H9 (cell line): ENCODE results near the gene LOXL1. TPM values are rescaled to one million over a fixed set of nuclear protein-coding genes. Genes with fewer than 3 reads are reported as not detected.

ENCODE experiments used
- DNase-seq: peaks from one replicate; pipeline ENCODE4 v3.0.0-alpha.2; 2017
- H2AFZ ChIP-seq: one replicate; pipeline ENCODE4 v1.6.1; 2013; ENCODE audit warnings: mild to moderate bottlenecking, low read length, control low read depth, moderate library complexity
- H2AK5ac ChIP-seq: 2 replicates; pipeline ENCODE4 v1.6.1; 2013; ENCODE audit warnings: low read length, control low read depth, mixed read lengths; ENCODE audit not compliant: insufficient read length
- H2BK120ac ChIP-seq: one replicate; pipeline ENCODE4 v1.6.1; 2013; ENCODE audit warnings: low read depth, mild to moderate bottlenecking, low read length, control low read depth, inconsistent platforms; ENCODE audit not compliant: poor library complexity, severe bottlenecking
- H2BK12ac ChIP-seq: 2 replicates; pipeline ENCODE4 v1.6.1; 2013; ENCODE audit warnings: low read length, control low read depth, mixed read lengths, low read depth; ENCODE audit not compliant: insufficient read length
- H2BK15ac ChIP-seq: 2 replicates; pipeline ENCODE4 v1.6.1; 2013; ENCODE audit warnings: low read depth, low read length, control low read depth
- H2BK20ac ChIP-seq: one replicate; pipeline ENCODE4 v1.6.1; 2013; ENCODE audit warnings: low read depth, mild to moderate bottlenecking, low read length, control low read depth, inconsistent platforms; ENCODE audit not compliant: poor library complexity, severe bottlenecking
- H2BK5ac ChIP-seq: 2 replicates; pipeline ENCODE4 v1.6.1; 2013; ENCODE audit warnings: low read length, control low read depth, mixed read lengths; ENCODE audit not compliant: insufficient read length
- H3K14ac ChIP-seq: 2 replicates; pipeline ENCODE4 v1.6.1; 2013; ENCODE audit warnings: low read length, control low read depth; ENCODE audit not compliant: insufficient read depth
- H3K18ac ChIP-seq: 2 replicates; pipeline ENCODE4 v1.6.1; 2013; ENCODE audit warnings: low read depth, mild to moderate bottlenecking, mixed read lengths, low read length, control low read depth; ENCODE audit not compliant: insufficient read length
- H3K23ac ChIP-seq: 2 replicates; pipeline ENCODE4 v1.6.1; 2013; ENCODE audit warnings: low read length, control low read depth, mixed read lengths, low read depth; ENCODE audit not compliant: insufficient read length
- H3K23me2 ChIP-seq: 2 replicates; pipeline ENCODE4 v1.6.1; 2013; ENCODE audit warnings: low read depth, mild to moderate bottlenecking, mixed read lengths, low read length, control low read depth; ENCODE audit not compliant: insufficient read length, poor library complexity, severe bottlenecking
- H3K27ac ChIP-seq: 2 replicates; pipeline ENCODE4 v1.5.1; 2013; ENCODE audit warnings: low read length, control low read depth, mixed read lengths, low read depth; ENCODE audit not compliant: insufficient read length
- H3K27me3 ChIP-seq: 2 replicates; pipeline ENCODE4 v1.6.1; 2013; ENCODE audit warnings: low read length, control low read depth, inconsistent platforms; ENCODE audit not compliant: insufficient read depth
- H3K4ac ChIP-seq: 2 replicates; pipeline ENCODE4 v1.6.1; 2013; ENCODE audit warnings: low read depth, mild to moderate bottlenecking, control low read depth, inconsistent platforms, low read length, moderate library complexity
- H3K4me1 ChIP-seq: 2 replicates; pipeline ENCODE4 v1.6.1; 2013; ENCODE audit warnings: low read length, control low read depth, inconsistent platforms; ENCODE audit not compliant: insufficient read depth
- H3K4me2 ChIP-seq: 2 replicates; pipeline ENCODE4 v1.6.1; 2013; ENCODE audit warnings: low read length, control low read depth, mixed read lengths; ENCODE audit not compliant: insufficient read length, insufficient read depth
- H3K56ac ChIP-seq: 2 replicates; pipeline ENCODE4 v1.6.1; 2013; ENCODE audit warnings: low read depth, mild to moderate bottlenecking, mixed read lengths, low read length, control low read depth; ENCODE audit not compliant: insufficient read length
- H3K79me1 ChIP-seq: 2 replicates; pipeline ENCODE4 v1.6.1; 2013; ENCODE audit warnings: low read depth, mild to moderate bottlenecking, moderate library complexity, low read length, control low read depth, inconsistent platforms; ENCODE audit not compliant: insufficient read depth, poor library complexity, severe bottlenecking
- H3K79me2 ChIP-seq: 2 replicates; pipeline ENCODE4 v1.6.1; 2013; ENCODE audit warnings: low read length, control low read depth, inconsistent platforms; ENCODE audit not compliant: insufficient read depth
- H3K9ac ChIP-seq: 2 replicates; pipeline ENCODE4 v1.6.1; 2013; ENCODE audit warnings: low read length, control low read depth, mixed read lengths; ENCODE audit not compliant: insufficient read length; ENCODE audit errors: extremely low read depth
- H3K9me3 ChIP-seq: one replicate; pipeline ENCODE4 v1.6.1; 2013; ENCODE audit warnings: low read depth, low read length, inconsistent platforms; ENCODE audit not compliant: control insufficient read depth
- H3T11ph ChIP-seq: one replicate; pipeline ENCODE4 v1.6.1; 2013; ENCODE audit warnings: mild to moderate bottlenecking, low read length, control low read depth, inconsistent platforms
- H4K20me1 ChIP-seq: one replicate; pipeline ENCODE4 v1.6.1; 2013; ENCODE audit not compliant: control insufficient read depth, insufficient read length, insufficient read depth
- H4K5ac ChIP-seq: 2 replicates; pipeline ENCODE4 v1.6.1; 2013; ENCODE audit warnings: low read depth, mild to moderate bottlenecking, mixed read lengths, low read length, control low read depth; ENCODE audit not compliant: insufficient read length
- H4K8ac ChIP-seq: replicated peaks from 2 replicates; pipeline ENCODE4 v1.6.1; 2013; ENCODE audit warnings: low read length, control low read depth, mixed read lengths, low read depth; ENCODE audit not compliant: insufficient read length
- H4K91ac ChIP-seq: 2 replicates; pipeline ENCODE4 v1.6.1; 2013; ENCODE audit warnings: low read depth, mild to moderate bottlenecking, moderate library complexity, mixed read lengths, low read length, control low read depth; ENCODE audit not compliant: insufficient read length
- H3K27ac Mint-ChIP-seq, 3 experiments: 2 replicates in 2 of 3; 3 replicates in 1 of 3; pipeline ENCODE4 v1.8.0; 2020 to 2021; ENCODE audit warnings: mixed read lengths in 3 of 3, mild to moderate bottlenecking in 1 of 3, moderate library complexity in 1 of 3
- H3K27me3 Mint-ChIP-seq: 2 replicates; pipeline ENCODE4 v1.8.0; 2021; ENCODE audit warnings: low read depth, mild to moderate bottlenecking, moderate library complexity, mixed read lengths
- H3K36me3 Mint-ChIP-seq, 3 experiments: 2 replicates in 2 of 3; 3 replicates in 1 of 3; pipeline ENCODE4 v1.8.0; 2020 to 2021; ENCODE audit warnings: low read depth in 3 of 3, mixed read lengths in 3 of 3; ENCODE audit not compliant: insufficient read depth in 1 of 3
- H3K4me1 Mint-ChIP-seq, 2 experiments: 2 replicates each; pipeline ENCODE4 v1.8.0; 2020; ENCODE audit warnings: mixed read lengths in 2 of 2
- H3K4me3 Mint-ChIP-seq, 2 experiments: 2 replicates in 1 of 2; 3 replicates in 1 of 2; pipeline ENCODE4 v1.8.0; 2020 to 2021; ENCODE audit warnings: mild to moderate bottlenecking in 2 of 2, mixed read lengths in 2 of 2, moderate library complexity in 1 of 2
- H3K9me3 Mint-ChIP-seq, 2 experiments: 2 replicates in 1 of 2; 3 replicates in 1 of 2; pipeline ENCODE4 v1.8.0; 2020; ENCODE audit warnings: mild to moderate bottlenecking in 2 of 2, mixed read lengths in 2 of 2, moderate library complexity in 1 of 2
- CTCF ChIP-seq: fragments of 200-600 bp; sonication (generic); conservative IDR thresholded peaks from 3 replicates; pipeline ENCODE4 v1.8.0; 2021; ENCODE audit warnings: antibody characterized with exemption, mild to moderate bottlenecking
- WGBS: extraction: QIAGEN DNeasy Blood & Tissue Kit; methylation state at CpG from one replicate; pipeline ENCODE4 v1.1.7; 2013; ENCODE audit warnings: missing lambda C conversion rate, low lambda C conversion rate, mixed read lengths; ENCODE audit not compliant: insufficient read length; ENCODE audit errors: extremely low coverage; 5-methylcytosine and 5-hydroxymethylcytosine counted together
- total RNA-seq: library from RNA; stranded (reverse); gene quantifications from 2 replicates; pipeline ENCODE4 v1.2.1, GENCODE V29; 2021

The LOXL1 gene
- total RNA-seq, 1 experiment from 2014 or later: 9.1 TPM

DNA sequence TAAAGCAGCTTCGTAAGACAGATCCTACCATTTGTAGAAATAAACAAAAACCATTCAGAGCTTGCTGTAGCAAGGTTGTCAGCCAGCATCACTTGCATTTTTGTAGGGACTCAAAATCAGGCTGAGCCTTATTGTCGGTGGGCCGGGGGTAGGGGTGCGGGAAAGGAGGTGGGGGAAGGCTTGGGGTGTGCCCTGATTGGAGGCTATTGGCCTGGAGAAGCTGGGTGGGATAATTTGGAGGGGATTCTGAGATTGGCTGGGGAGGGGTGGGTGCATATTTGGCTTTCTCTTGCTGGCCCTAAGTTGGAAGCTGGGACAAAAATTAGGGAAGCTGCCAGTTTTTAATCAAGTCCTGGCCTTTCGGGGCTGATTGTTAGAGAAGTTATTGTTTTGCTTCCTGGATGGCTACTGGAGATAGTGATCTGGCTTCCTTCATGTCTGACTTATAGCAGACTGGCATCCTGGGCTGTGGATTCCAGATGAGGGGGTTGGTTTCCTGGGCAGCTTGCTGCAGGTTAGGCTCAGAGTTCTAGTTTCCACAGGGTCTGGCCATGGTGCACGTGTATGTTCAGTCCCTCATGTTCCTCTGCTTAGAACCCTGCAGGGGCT is 43.0 kb downstream of the LOXL1 start:
- H3K56ac ChIP-seq: no peak overlapping the region
- H3K23ac ChIP-seq: no peak overlapping the region
- Mint-ChIP-seq H3K36me3 (no peaks in the 10 kb centered on the region; a peak in 1 of 7 replicates), H3K4me3 (no peak overlapping the region), H3K27me3 (peaks cover 14% of the 10 kb centered on the region), H3K4me1 (peaks cover 28 to 42% of the 10 kb centered on the region in 2 experiments), H3K9me3 (peaks cover 0 to 2% of the 10 kb centered on the region in 2 experiments; a peak in 1 of 5 replicates), H3K27ac (no peak overlapping the region; a peak in 1 of 7 replicates)
- no peak overlapping the region for H3K18ac ChIP-seq
- no peaks in the 10 kb centered on the region for H3K27me3 ChIP-seq
- no peak overlapping the region for H3K4ac ChIP-seq
- no peak overlapping the region for H2BK20ac ChIP-seq
- H4K20me1 ChIP-seq: no peaks in the 10 kb centered on the region
- H4K5ac ChIP-seq: no peak overlapping the region
- H3K4me1 ChIP-seq: peaks cover 4% of the 10 kb centered on the region; the same call in 1 of the 2 replicates
- DNase-seq: no peak
- TF ChIP-seq CTCF: no peak
- H3K79me1 ChIP-seq: no peaks in the 10 kb centered on the region
- H2BK120ac ChIP-seq: no peak overlapping the region
- no peak overlapping the region for H2BK15ac ChIP-seq
- no peak overlapping the region for H3T11ph ChIP-seq
- no CpG with 5 or more reads among the region's 6 CpGs for WGBS
- H4K8ac ChIP-seq: no peak overlapping the region
- H3K23me2 ChIP-seq: peaks cover 2% of the 10 kb centered on the region
- no peak overlapping the region for H2BK5ac ChIP-seq
- H2AK5ac ChIP-seq: no peak overlapping the region
- H3K79me2 ChIP-seq: no peaks in the 10 kb centered on the region
- H3K4me2 ChIP-seq: no peak overlapping the region
- no peak overlapping the region for H3K9ac ChIP-seq
- H3K27ac ChIP-seq: no peak overlapping the region
- H3K9me3 ChIP-seq: no peaks in the 10 kb centered on the region
- no peak overlapping the region for H4K91ac ChIP-seq
- H2AFZ ChIP-seq: no peak overlapping the region
- H3K14ac ChIP-seq: no peak overlapping the region
- no peak overlapping the region for H2BK12ac ChIP-seq
